H9 (cell line): ENCODE measurements around the gene NCLN. TPM values are rescaled to one million over a fixed set of nuclear protein-coding genes. Genes with fewer than 3 reads are reported as not detected.
"Not testable (repeated sequence)": the region's sequence is repeated elsewhere in the genome, so short reads cannot be mapped to it uniquely, and the experiment has no call there.

ENCODE experiments used
- DNase-seq: peaks from one replicate; pipeline ENCODE4 v3.0.0-alpha.2; 2017
- H2AFZ ChIP-seq: one replicate; pipeline ENCODE4 v1.6.1; 2013; ENCODE audit warnings: mild to moderate bottlenecking, low read length, control low read depth, moderate library complexity
- H2AK5ac ChIP-seq: 2 replicates; pipeline ENCODE4 v1.6.1; 2013; ENCODE audit warnings: low read length, control low read depth, mixed read lengths; ENCODE audit not compliant: insufficient read length
- H2BK120ac ChIP-seq: one replicate; pipeline ENCODE4 v1.6.1; 2013; ENCODE audit warnings: low read depth, mild to moderate bottlenecking, low read length, control low read depth, inconsistent platforms; ENCODE audit not compliant: poor library complexity, severe bottlenecking
- H2BK12ac ChIP-seq: 2 replicates; pipeline ENCODE4 v1.6.1; 2013; ENCODE audit warnings: low read length, control low read depth, mixed read lengths, low read depth; ENCODE audit not compliant: insufficient read length
- H2BK15ac ChIP-seq: 2 replicates; pipeline ENCODE4 v1.6.1; 2013; ENCODE audit warnings: low read depth, low read length, control low read depth
- H2BK20ac ChIP-seq: one replicate; pipeline ENCODE4 v1.6.1; 2013; ENCODE audit warnings: low read depth, mild to moderate bottlenecking, low read length, control low read depth, inconsistent platforms; ENCODE audit not compliant: poor library complexity, severe bottlenecking
- H2BK5ac ChIP-seq: 2 replicates; pipeline ENCODE4 v1.6.1; 2013; ENCODE audit warnings: low read length, control low read depth, mixed read lengths; ENCODE audit not compliant: insufficient read length
- H3K14ac ChIP-seq: 2 replicates; pipeline ENCODE4 v1.6.1; 2013; ENCODE audit warnings: low read length, control low read depth; ENCODE audit not compliant: insufficient read depth
- H3K18ac ChIP-seq: 2 replicates; pipeline ENCODE4 v1.6.1; 2013; ENCODE audit warnings: low read depth, mild to moderate bottlenecking, mixed read lengths, low read length, control low read depth; ENCODE audit not compliant: insufficient read length
- H3K23ac ChIP-seq: 2 replicates; pipeline ENCODE4 v1.6.1; 2013; ENCODE audit warnings: low read length, control low read depth, mixed read lengths, low read depth; ENCODE audit not compliant: insufficient read length
- H3K23me2 ChIP-seq: 2 replicates; pipeline ENCODE4 v1.6.1; 2013; ENCODE audit warnings: low read depth, mild to moderate bottlenecking, mixed read lengths, low read length, control low read depth; ENCODE audit not compliant: insufficient read length, poor library complexity, severe bottlenecking
- H3K27ac ChIP-seq: 2 replicates; pipeline ENCODE4 v1.5.1; 2013; ENCODE audit warnings: low read length, control low read depth, mixed read lengths, low read depth; ENCODE audit not compliant: insufficient read length
- H3K27me3 ChIP-seq: 2 replicates; pipeline ENCODE4 v1.6.1; 2013; ENCODE audit warnings: low read length, control low read depth, inconsistent platforms; ENCODE audit not compliant: insufficient read depth
- H3K4ac ChIP-seq: 2 replicates; pipeline ENCODE4 v1.6.1; 2013; ENCODE audit warnings: low read depth, mild to moderate bottlenecking, control low read depth, inconsistent platforms, low read length, moderate library complexity
- H3K4me1 ChIP-seq: 2 replicates; pipeline ENCODE4 v1.6.1; 2013; ENCODE audit warnings: low read length, control low read depth, inconsistent platforms; ENCODE audit not compliant: insufficient read depth
- H3K4me2 ChIP-seq: 2 replicates; pipeline ENCODE4 v1.6.1; 2013; ENCODE audit warnings: low read length, control low read depth, mixed read lengths; ENCODE audit not compliant: insufficient read length, insufficient read depth
- H3K56ac ChIP-seq: 2 replicates; pipeline ENCODE4 v1.6.1; 2013; ENCODE audit warnings: low read depth, mild to moderate bottlenecking, mixed read lengths, low read length, control low read depth; ENCODE audit not compliant: insufficient read length
- H3K79me1 ChIP-seq: 2 replicates; pipeline ENCODE4 v1.6.1; 2013; ENCODE audit warnings: low read depth, mild to moderate bottlenecking, moderate library complexity, low read length, control low read depth, inconsistent platforms; ENCODE audit not compliant: insufficient read depth, poor library complexity, severe bottlenecking
- H3K79me2 ChIP-seq: 2 replicates; pipeline ENCODE4 v1.6.1; 2013; ENCODE audit warnings: low read length, control low read depth, inconsistent platforms; ENCODE audit not compliant: insufficient read depth
- H3K9ac ChIP-seq: 2 replicates; pipeline ENCODE4 v1.6.1; 2013; ENCODE audit warnings: low read length, control low read depth, mixed read lengths; ENCODE audit not compliant: insufficient read length; ENCODE audit errors: extremely low read depth
- H3K9me3 ChIP-seq: one replicate; pipeline ENCODE4 v1.6.1; 2013; ENCODE audit warnings: low read depth, low read length, inconsistent platforms; ENCODE audit not compliant: control insufficient read depth
- H3T11ph ChIP-seq: one replicate; pipeline ENCODE4 v1.6.1; 2013; ENCODE audit warnings: mild to moderate bottlenecking, low read length, control low read depth, inconsistent platforms
- H4K20me1 ChIP-seq: one replicate; pipeline ENCODE4 v1.6.1; 2013; ENCODE audit not compliant: control insufficient read depth, insufficient read length, insufficient read depth
- H4K5ac ChIP-seq: 2 replicates; pipeline ENCODE4 v1.6.1; 2013; ENCODE audit warnings: low read depth, mild to moderate bottlenecking, mixed read lengths, low read length, control low read depth; ENCODE audit not compliant: insufficient read length
- H4K8ac ChIP-seq: replicated peaks from 2 replicates; pipeline ENCODE4 v1.6.1; 2013; ENCODE audit warnings: low read length, control low read depth, mixed read lengths, low read depth; ENCODE audit not compliant: insufficient read length
- H4K91ac ChIP-seq: 2 replicates; pipeline ENCODE4 v1.6.1; 2013; ENCODE audit warnings: low read depth, mild to moderate bottlenecking, moderate library complexity, mixed read lengths, low read length, control low read depth; ENCODE audit not compliant: insufficient read length
- H3K27ac Mint-ChIP-seq, 3 experiments: 2 replicates in 2 of 3; 3 replicates in 1 of 3; pipeline ENCODE4 v1.8.0; 2020 to 2021; ENCODE audit warnings: mixed read lengths in 3 of 3, mild to moderate bottlenecking in 1 of 3, moderate library complexity in 1 of 3
- H3K27me3 Mint-ChIP-seq: 2 replicates; pipeline ENCODE4 v1.8.0; 2021; ENCODE audit warnings: low read depth, mild to moderate bottlenecking, moderate library complexity, mixed read lengths
- H3K36me3 Mint-ChIP-seq, 3 experiments: 2 replicates in 2 of 3; 3 replicates in 1 of 3; pipeline ENCODE4 v1.8.0; 2020 to 2021; ENCODE audit warnings: low read depth in 3 of 3, mixed read lengths in 3 of 3; ENCODE audit not compliant: insufficient read depth in 1 of 3
- H3K4me1 Mint-ChIP-seq, 2 experiments: 2 replicates each; pipeline ENCODE4 v1.8.0; 2020; ENCODE audit warnings: mixed read lengths in 2 of 2
- H3K4me3 Mint-ChIP-seq, 2 experiments: 2 replicates in 1 of 2; 3 replicates in 1 of 2; pipeline ENCODE4 v1.8.0; 2020 to 2021; ENCODE audit warnings: mild to moderate bottlenecking in 2 of 2, mixed read lengths in 2 of 2, moderate library complexity in 1 of 2
- H3K9me3 Mint-ChIP-seq, 2 experiments: 2 replicates in 1 of 2; 3 replicates in 1 of 2; pipeline ENCODE4 v1.8.0; 2020; ENCODE audit warnings: mild to moderate bottlenecking in 2 of 2, mixed read lengths in 2 of 2, moderate library complexity in 1 of 2
- WGBS: extraction: QIAGEN DNeasy Blood & Tissue Kit; methylation state at CpG from one replicate; pipeline ENCODE4 v1.1.7; 2013; ENCODE audit warnings: missing lambda C conversion rate, low lambda C conversion rate, mixed read lengths; ENCODE audit not compliant: insufficient read length; ENCODE audit errors: extremely low coverage; 5-methylcytosine and 5-hydroxymethylcytosine counted together
- total RNA-seq: library from RNA; stranded (reverse); gene quantifications from 2 replicates; pipeline ENCODE4 v1.2.1, GENCODE V29; 2021
- TF ChIP-seq, protein P1 (sequence below): fragments of 200-600 bp; sonication (generic); conservative IDR thresholded peaks from 3 replicates; pipeline ENCODE4 v1.8.0; 2021; ENCODE audit warnings: antibody characterized with exemption, mild to moderate bottlenecking

NCLN gene
- total RNA-seq, 1 experiment from 2014 or later, result 94.8 TPM

- Histone ChIP-seq H3K27ac (no peak overlapping the region), H3K9ac (no peak overlapping the region), H3K56ac (no peak overlapping the region), H4K8ac (no peak overlapping the region), H3K79me1 (peaks cover 23% of the 10 kb centered on the region), H3K4me1 (no peaks in the 10 kb centered on the region), H4K5ac (no peak overlapping the region), H2BK120ac (no peak overlapping the region), H2BK15ac (no peak overlapping the region), H3T11ph (no peak overlapping the region), H3K9me3 (no peaks in the 10 kb centered on the region), H3K18ac (no peak overlapping the region), H3K23ac (no peak overlapping the region), H4K20me1 (no peaks in the 10 kb centered on the region), H3K79me2 (peaks cover 23% of the 10 kb centered on the region; the same call in 1 of the 2 replicates), H2AFZ (no peak overlapping the region), H3K4me2 (no peak overlapping the region), H2BK5ac (no peak overlapping the region), H3K23me2 (no peaks in the 10 kb centered on the region), H3K14ac (no peak overlapping the region), H3K27me3 (no peaks in the 10 kb centered on the region), H2BK20ac (no peak overlapping the region), H3K4ac (no peak overlapping the region), H2AK5ac (no peak overlapping the region), H4K91ac (no peak overlapping the region), H2BK12ac (no peak overlapping the region)
- Mint-ChIP-seq H3K9me3 (no peaks in the 10 kb centered on the region; a peak in 1 of 5 replicates), H3K4me1 (peaks cover 12 to 23% of the 10 kb centered on the region in 2 experiments), H3K27ac (peak overlapping the region in 2 of 3 experiments; percentile 29 to 34; a peak in 3 of 7 replicates), H3K4me3 (no peak overlapping the region), H3K27me3 (no peaks in the 10 kb centered on the region), H3K36me3 (peaks cover 12 to 29% (median 28%) of the 10 kb centered on the region in 3 experiments)
- no peak for DNase-seq
- TF ChIP-seq, protein P1, sequence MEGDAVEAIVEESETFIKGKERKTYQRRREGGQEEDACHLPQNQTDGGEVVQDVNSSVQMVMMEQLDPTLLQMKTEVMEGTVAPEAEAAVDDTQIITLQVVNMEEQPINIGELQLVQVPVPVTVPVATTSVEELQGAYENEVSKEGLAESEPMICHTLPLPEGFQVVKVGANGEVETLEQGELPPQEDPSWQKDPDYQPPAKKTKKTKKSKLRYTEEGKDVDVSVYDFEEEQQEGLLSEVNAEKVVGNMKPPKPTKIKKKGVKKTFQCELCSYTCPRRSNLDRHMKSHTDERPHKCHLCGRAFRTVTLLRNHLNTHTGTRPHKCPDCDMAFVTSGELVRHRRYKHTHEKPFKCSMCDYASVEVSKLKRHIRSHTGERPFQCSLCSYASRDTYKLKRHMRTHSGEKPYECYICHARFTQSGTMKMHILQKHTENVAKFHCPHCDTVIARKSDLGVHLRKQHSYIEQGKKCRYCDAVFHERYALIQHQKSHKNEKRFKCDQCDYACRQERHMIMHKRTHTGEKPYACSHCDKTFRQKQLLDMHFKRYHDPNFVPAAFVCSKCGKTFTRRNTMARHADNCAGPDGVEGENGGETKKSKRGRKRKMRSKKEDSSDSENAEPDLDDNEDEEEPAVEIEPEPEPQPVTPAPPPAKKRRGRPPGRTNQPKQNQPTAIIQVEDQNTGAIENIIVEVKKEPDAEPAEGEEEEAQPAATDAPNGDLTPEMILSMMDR, result no peak
- no CpG with 5 or more reads among the region's 46 CpGs for WGBS
These were observed 5.4 kb downstream of the NCLN start for GRCh38 chr19:3190921-3191805.

GRCh38 chr19:3191806-3192104 lies 6.0 kb downstream of the NCLN start:
- not testable (repeated sequence) for H4K5ac ChIP-seq, H2AFZ ChIP-seq, DNase-seq, H3K27me3 ChIP-seq, H3K9me3 Mint-ChIP-seq, H3K18ac ChIP-seq, H3K27ac Mint-ChIP-seq, H2BK12ac ChIP-seq, H2BK15ac ChIP-seq, H3K27me3 Mint-ChIP-seq, H3K23me2 ChIP-seq, H3K56ac ChIP-seq, H3K27ac ChIP-seq, H2BK5ac ChIP-seq, H4K20me1 ChIP-seq, H2BK120ac ChIP-seq, H4K91ac ChIP-seq, H3K9me3 ChIP-seq, H3K4me3 Mint-ChIP-seq, H3T11ph ChIP-seq, H3K23ac ChIP-seq, H2AK5ac ChIP-seq, H3K4me1 ChIP-seq, H3K14ac ChIP-seq, H3K9ac ChIP-seq, H4K8ac ChIP-seq, H3K4me2 ChIP-seq, H2BK20ac ChIP-seq, H3K4ac ChIP-seq
- Histone ChIP-seq H3K79me2 (peaks cover 19% of the 10 kb centered on the region; the same call in 1 of the 2 replicates), H3K79me1 (peaks cover 26% of the 10 kb centered on the region)
- Mint-ChIP-seq H3K4me1 (peaks cover 10 to 21% of the 10 kb centered on the region in 2 experiments), H3K36me3 (peaks cover 12 to 29% (median 28%) of the 10 kb centered on the region in 3 experiments)
- WGBS, result no CpG with 5 or more reads among the region's 12 CpGs
